Breast epithelium (tissue), 4 donors: ENCODE results near the gene RRAS2. TPM values are rescaled to one million over a fixed set of nuclear protein-coding genes. Genes with fewer than 3 reads are reported as not detected.

Experiments
- DNase-seq, 2 donors: peaks; one replicate each; pipeline ENCODE4 v3.0.0-alpha.2; 2019; ENCODE audit warnings: low spot score in 2 of 2
- H3K27ac ChIP-seq, 2 donors: fragments of 200-600 bp; sonication (generic) in 1 of 2; one replicate each; pipeline ENCODE4 v1.5.1; 2016 to 2019; ENCODE audit warnings: mild to moderate bottlenecking in 1 of 2
- H3K27me3 ChIP-seq, 2 donors: fragments of 200-600 bp; sonication (generic) in 1 of 2; one replicate each; pipeline versions ENCODE4 v1.5.1 to v1.6.0; 2017 to 2019; ENCODE audit warnings: control low read depth in 1 of 2, mild to moderate bottlenecking in 1 of 2
- H3K36me3 ChIP-seq: fragments of 200-600 bp; one replicate; pipeline ENCODE4 v1.5.1; 2019
- H3K4me1 ChIP-seq, 2 donors: fragments of 200-600 bp; sonication (generic); one replicate each; pipeline ENCODE4 v1.5.1; 2016 to 2019; ENCODE audit warnings: control low read depth in 1 of 2
- H3K4me3 ChIP-seq, 3 donors: fragments of 200-600 bp; sonication (generic); 1 replicate in 2 of 3; 2 replicates in 1 of 3; pipeline ENCODE4 v1.5.1; 2016 to 2019; ENCODE audit warnings: mild to moderate bottlenecking in 3 of 3, moderate library complexity in 2 of 3
- H3K9me3 ChIP-seq, 2 donors: fragments of 200-600 bp; sonication (generic) in 1 of 2; one replicate each; pipeline ENCODE4 v1.5.1; 2016 to 2019; ENCODE audit warnings: control low read depth in 1 of 2
- POLR2A ChIP-seq: fragments of 450-650 bp; IDR thresholded peaks from one replicate; pipeline ENCODE4 v1.6.1; 2016; ENCODE audit warnings: antibody characterized with exemption, mild to moderate bottlenecking, moderate library complexity
- POLR2AphosphoS5 ChIP-seq, 3 donors: sonication (generic); formaldehyde crosslinking; IDR thresholded peaks; one replicate each; pipeline ENCODE4 v1.6.1; 2017; ENCODE audit warnings: antibody characterized with exemption in 3 of 3
- intact Hi-C: fragments of 100-400 bp; cut with DNase I; formaldehyde crosslinking; loops from one replicate; pipeline ENCODE4 v1.15.1; 2023; ENCODE audit warnings: low total_unique reads
- total RNA-seq, 3 donors: library from RNA; depleted of rRNA; stranded (reverse); fragments of >200 nt; gene quantifications; one replicate each; pipeline ENCODE4 v1.1.0, GENCODE V29; 2016
- TF ChIP-seq, protein P1 (sequence below), 3 donors: fragments of 450-650 bp; IDR thresholded peaks; one replicate each; pipeline ENCODE4 v1.5.1; 2016 to 2017; ENCODE audit warnings: antibody characterized with exemption in 3 of 3, mild to moderate bottlenecking in 3 of 3, moderate library complexity in 3 of 3

RRAS2 gene
- total RNA-seq, 3 donors from 2014 or later: 37.4 to 58.1 (median 46.4) TPM

DNA sequence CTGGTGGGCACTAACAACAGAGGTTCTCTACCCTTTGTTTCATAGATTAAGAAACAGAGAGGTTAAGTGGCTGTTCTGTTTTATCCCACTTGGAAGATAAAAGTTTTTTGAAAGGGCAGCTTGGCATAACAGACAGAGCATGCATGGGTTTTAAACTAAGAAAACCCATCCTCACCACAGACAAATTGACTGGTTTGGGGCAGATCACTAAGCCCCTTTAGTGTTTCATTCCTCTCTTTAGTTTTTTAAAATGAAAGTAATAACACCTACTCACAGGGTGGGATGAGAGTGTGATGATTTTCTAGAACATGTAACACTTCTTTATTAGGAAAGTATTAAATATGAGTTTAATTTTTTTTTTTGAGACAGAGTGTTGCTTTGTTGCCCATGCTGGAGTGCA is 12.3 kb upstream of the RRAS2 start:
- no peak overlapping the region for H3K4me3 ChIP-seq
- no peaks in the 10 kb centered on the region for H3K4me1 ChIP-seq
- intact Hi-C loops: no loop called here
- no peaks in the 10 kb centered on the region for H3K27me3 ChIP-seq
- DNase-seq: no peak
- no peak overlapping the region for H3K27ac ChIP-seq
- TF ChIP-seq, protein P1, sequence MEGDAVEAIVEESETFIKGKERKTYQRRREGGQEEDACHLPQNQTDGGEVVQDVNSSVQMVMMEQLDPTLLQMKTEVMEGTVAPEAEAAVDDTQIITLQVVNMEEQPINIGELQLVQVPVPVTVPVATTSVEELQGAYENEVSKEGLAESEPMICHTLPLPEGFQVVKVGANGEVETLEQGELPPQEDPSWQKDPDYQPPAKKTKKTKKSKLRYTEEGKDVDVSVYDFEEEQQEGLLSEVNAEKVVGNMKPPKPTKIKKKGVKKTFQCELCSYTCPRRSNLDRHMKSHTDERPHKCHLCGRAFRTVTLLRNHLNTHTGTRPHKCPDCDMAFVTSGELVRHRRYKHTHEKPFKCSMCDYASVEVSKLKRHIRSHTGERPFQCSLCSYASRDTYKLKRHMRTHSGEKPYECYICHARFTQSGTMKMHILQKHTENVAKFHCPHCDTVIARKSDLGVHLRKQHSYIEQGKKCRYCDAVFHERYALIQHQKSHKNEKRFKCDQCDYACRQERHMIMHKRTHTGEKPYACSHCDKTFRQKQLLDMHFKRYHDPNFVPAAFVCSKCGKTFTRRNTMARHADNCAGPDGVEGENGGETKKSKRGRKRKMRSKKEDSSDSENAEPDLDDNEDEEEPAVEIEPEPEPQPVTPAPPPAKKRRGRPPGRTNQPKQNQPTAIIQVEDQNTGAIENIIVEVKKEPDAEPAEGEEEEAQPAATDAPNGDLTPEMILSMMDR (IDR thresholded peaks at IDR 0.05): no peak
- TF ChIP-seq POLR2AphosphoS5 (IDR thresholded peaks at IDR 0.05) (no peak), POLR2A (no peak)
- H3K36me3 ChIP-seq: no peaks in the 10 kb centered on the region
- H3K9me3 ChIP-seq: no peaks in the 10 kb centered on the region

DNA sequence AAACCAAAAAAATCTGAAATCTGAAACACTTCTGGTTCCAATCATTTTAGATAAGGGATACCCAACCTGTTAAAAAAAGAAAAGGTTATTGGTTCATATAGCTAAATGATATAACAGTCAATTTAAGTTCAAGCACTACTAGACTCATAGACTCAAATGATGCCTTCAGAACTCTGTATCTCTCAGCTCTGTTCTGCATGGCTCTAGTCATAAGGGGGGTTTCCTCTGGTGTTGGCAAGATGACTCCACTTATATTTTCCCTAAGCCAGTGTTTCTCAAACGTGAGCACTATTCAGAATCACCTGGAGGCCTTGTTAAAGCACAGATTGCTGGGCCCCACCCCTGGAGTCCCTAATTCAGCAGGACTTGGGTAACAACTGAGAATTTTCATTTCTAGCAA is 11.5 kb upstream of the RRAS2 start:
- intact Hi-C loops: no loop called here
- no peak overlapping the region for H3K4me3 ChIP-seq

DNA sequence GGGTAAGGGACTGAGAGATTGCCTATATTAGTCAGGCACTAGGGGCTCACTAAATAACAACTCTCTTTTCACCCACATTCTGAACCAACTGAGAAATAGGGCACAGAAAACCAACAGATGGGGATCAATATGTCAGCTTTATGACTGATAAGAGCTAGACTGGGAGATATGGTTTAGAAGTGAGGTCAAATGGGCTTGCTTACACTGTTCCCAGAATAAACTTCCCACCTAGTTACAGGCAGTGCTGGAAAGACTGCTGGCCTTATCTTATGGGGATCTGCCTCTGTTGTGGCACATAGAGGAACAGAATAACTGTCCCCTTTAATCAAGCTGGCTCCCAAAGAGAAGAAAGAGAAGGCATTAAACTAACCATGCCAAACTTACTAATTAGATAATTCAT is 10.6 kb upstream of the RRAS2 start:
- TF ChIP-seq POLR2A (no peak), POLR2AphosphoS5 (IDR thresholded peaks at IDR 0.05) (no peak)
- TF ChIP-seq, protein P1 (IDR thresholded peaks at IDR 0.05): no peak
- intact Hi-C loops: no loop called here

More for the DNA sequence above, 11.5 kb upstream of the RRAS2 start:
- TF ChIP-seq POLR2AphosphoS5 (IDR thresholded peaks at IDR 0.05): no peak
- TF ChIP-seq, protein P1 (IDR thresholded peaks at IDR 0.05): no peak
- no peak for TF ChIP-seq POLR2A
- no peaks in the 10 kb centered on the region for H3K9me3 ChIP-seq
- H3K4me1 ChIP-seq: no peaks in the 10 kb centered on the region
- no peaks in the 10 kb centered on the region for H3K36me3 ChIP-seq
- DNase-seq: no peak
- no peak overlapping the region for H3K27ac ChIP-seq
- H3K27me3 ChIP-seq: no peaks in the 10 kb centered on the region

DNA sequence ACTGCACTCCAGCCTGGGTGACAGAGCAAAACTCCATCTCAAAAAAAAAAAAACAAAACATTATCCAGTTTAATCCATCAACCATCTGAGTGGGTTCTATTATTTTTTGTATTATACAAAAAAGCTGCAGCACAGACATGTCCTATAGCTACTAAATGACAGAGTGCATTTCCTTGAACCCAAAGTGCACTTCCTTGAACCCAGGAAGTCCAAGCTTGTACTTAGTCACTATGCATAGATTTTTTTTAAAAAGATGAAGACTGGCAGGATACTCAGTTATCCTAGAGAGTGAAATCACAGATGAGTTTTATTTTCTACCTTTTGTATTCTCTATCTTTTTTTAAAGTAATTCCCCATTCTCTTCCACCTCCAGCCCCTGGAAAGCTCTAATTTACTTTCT is 8.0 kb upstream of the RRAS2 start:
- Histone ChIP-seq H3K27me3 (no peaks in the 10 kb centered on the region), H3K36me3 (no peaks in the 10 kb centered on the region), H3K9me3 (no peaks in the 10 kb centered on the region), H3K4me1 (no peaks in the 10 kb centered on the region), H3K27ac (no peak overlapping the region), H3K4me3 (no peak overlapping the region)
- DNase-seq: no peak
- TF ChIP-seq POLR2A (no peak), POLR2AphosphoS5 (IDR thresholded peaks at IDR 0.05) (no peak)
- TF ChIP-seq, protein P1 (IDR thresholded peaks at IDR 0.05): no peak
- intact Hi-C loops: no loop called here

More for the DNA sequence above, 10.6 kb upstream of the RRAS2 start:
- H3K4me3 ChIP-seq: no peak overlapping the region
- DNase-seq: no peak
- no peak overlapping the region for H3K27ac ChIP-seq
- H3K4me1 ChIP-seq: no peaks in the 10 kb centered on the region
- no peaks in the 10 kb centered on the region for H3K36me3 ChIP-seq
- H3K27me3 ChIP-seq: no peaks in the 10 kb centered on the region
- no peaks in the 10 kb centered on the region for H3K9me3 ChIP-seq

DNA sequence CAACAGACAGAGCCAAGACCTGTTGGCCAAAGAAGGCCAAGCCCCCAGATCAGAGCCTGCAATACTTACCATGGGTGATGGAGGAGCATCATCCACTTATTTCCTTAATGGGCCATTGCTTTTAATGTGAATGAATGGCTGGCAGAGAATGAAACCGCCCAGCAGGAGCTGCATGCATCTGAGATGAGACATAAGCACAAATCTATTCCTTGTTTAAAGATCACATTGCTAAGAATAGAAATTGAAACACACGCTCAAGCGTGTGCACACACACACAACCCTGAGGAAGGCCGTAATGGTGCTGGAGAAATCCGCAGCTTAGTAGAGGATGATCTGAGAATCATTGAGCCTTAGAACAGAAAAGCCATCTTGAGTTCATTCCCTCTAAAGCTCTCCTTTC is 5.3 kb upstream of the RRAS2 start:
- Histone ChIP-seq H3K27me3 (no peaks in the 10 kb centered on the region), H3K27ac (no peak overlapping the region), H3K9me3 (no peaks in the 10 kb centered on the region), H3K36me3 (no peaks in the 10 kb centered on the region), H3K4me1 (no peaks in the 10 kb centered on the region), H3K4me3 (no peak overlapping the region)
- intact Hi-C loops: loop anchor here (5.0 kb wide), 1 partner anchor 372 kb away; no protein-coding TSS in a partner anchor
- TF ChIP-seq, protein P1 (IDR thresholded peaks at IDR 0.05): no peak
- TF ChIP-seq POLR2AphosphoS5 (IDR thresholded peaks at IDR 0.05) (no peak), POLR2A (no peak)
- no peak for DNase-seq
